ENCODE measurements around the gene ADORA1.

ADORA1 gene

GRCh38 chr1:203172184-203173010 is 44.9 kb downstream of the ADORA1 start:
- DNase-seq (ENCODE audit: low read depth, low spot score) = no peak
- Histone ChIP-seq H3K9me3 (ENCODE audit: low read depth, low read length) (no peaks in the 10 kb centered on the region), H3K36me3 (ENCODE audit: insufficient read depth, low read length) (no peaks in the 10 kb centered on the region), H3K9ac (ENCODE audit: insufficient read length) (no peak overlapping the region), H3K4me3 (no peak overlapping the region), H3K27ac (no peak overlapping the region)
- no peak for TF ChIP-seq FOXP2 (optimal IDR thresholded peaks at IDR 0.05; ENCODE audit: control extremely low read depth, extremely low read length, insufficient read depth)

GRCh38 chr1:203173011-203173555 is 45.6 kb downstream of the ADORA1 start:
- H3K9ac ChIP-seq (ENCODE audit: insufficient read length) = no peak overlapping the region
- H3K27ac ChIP-seq = no peak overlapping the region
- TF ChIP-seq FOXP2 (optimal IDR thresholded peaks at IDR 0.05; ENCODE audit: control extremely low read depth, extremely low read length, insufficient read depth) (no peak), POLR2AphosphoS5 (IDR thresholded peaks at IDR 0.05; ENCODE audit: borderline replicate concordance, low read depth, low read length) (no peak)
- no peak overlapping the region for H3K4me3 ChIP-seq
- H3K9me3 ChIP-seq (ENCODE audit: low read depth, low read length) = no peaks in the 10 kb centered on the region
- no peaks in the 10 kb centered on the region for H3K36me3 ChIP-seq (ENCODE audit: insufficient read depth, low read length)
- no peak for DNase-seq (ENCODE audit: low read depth, low spot score)

GRCh38 chr1:203173566-203173965 is 46.0 kb downstream of the ADORA1 start:
- no peaks in the 10 kb centered on the region for H3K9me3 ChIP-seq (ENCODE audit: low read depth, low read length)
- no peak for TF ChIP-seq POLR2AphosphoS5 (IDR thresholded peaks at IDR 0.05; ENCODE audit: borderline replicate concordance, low read depth, low read length)
- no peak for TF ChIP-seq EZH2 (IDR thresholded peaks at IDR 0.05)
- no peak for TF ChIP-seq FOXP2 (optimal IDR thresholded peaks at IDR 0.05; ENCODE audit: control extremely low read depth, extremely low read length, insufficient read depth)
- no peak for DNase-seq (ENCODE audit: low read depth, low spot score)
- no peak overlapping the region for H3K4me3 ChIP-seq
- H3K9ac ChIP-seq (ENCODE audit: insufficient read length) = no peak overlapping the region
- H3K27ac ChIP-seq = no peak overlapping the region
- H3K36me3 ChIP-seq (ENCODE audit: insufficient read depth, low read length) = no peaks in the 10 kb centered on the region

- H3K27ac ChIP-seq = no peak overlapping the region
- no peak for DNase-seq (ENCODE audit: low read depth, low spot score)
- no peak overlapping the region for H3K9ac ChIP-seq (ENCODE audit: insufficient read length)
- no peaks in the 10 kb centered on the region for H3K36me3 ChIP-seq (ENCODE audit: insufficient read depth, low read length)
- H3K4me3 ChIP-seq = no peak overlapping the region
- H3K9me3 ChIP-seq (ENCODE audit: low read depth, low read length) = no peaks in the 10 kb centered on the region
- no peak for TF ChIP-seq FOXP2 (optimal IDR thresholded peaks at IDR 0.05; ENCODE audit: control extremely low read depth, extremely low read length, insufficient read depth)
- TF ChIP-seq POLR2AphosphoS5 (IDR thresholded peaks at IDR 0.05; ENCODE audit: borderline replicate concordance, low read depth, low read length) = no peak
Measured at GRCh38 chr1:203174324-203174985, 46.9 kb downstream of the ADORA1 start.

- no peak within 1 kb of the TSS for H3K27ac ChIP-seq
- no peak for TF ChIP-seq POLR2AphosphoS5 (IDR thresholded peaks at IDR 0.05; ENCODE audit: borderline replicate concordance, low read depth, low read length)
- no peak for TF ChIP-seq FOXP2 (optimal IDR thresholded peaks at IDR 0.05; ENCODE audit: control extremely low read depth, extremely low read length, insufficient read depth)
- TF ChIP-seq EZH2 (IDR thresholded peaks at IDR 0.05) = no peak
- no peaks in the 10 kb centered on the region for H3K9me3 ChIP-seq (ENCODE audit: low read depth, low read length)
- no peak within 1 kb of the TSS for H3K9ac ChIP-seq (ENCODE audit: insufficient read length)
- DNase-seq (ENCODE audit: low read depth, low spot score) = no peak
- no peak within 1 kb of the TSS for H3K4me3 ChIP-seq
- no peaks in the 10 kb centered on the region for H3K36me3 ChIP-seq (ENCODE audit: insufficient read depth, low read length)
Measured at GRCh38 chr1:203175237-203175826, 47.8 kb downstream of the ADORA1 start, which contains the start of gene MYBPH. Gene MYBPH (minus strand): TSS chr1:203175826. CDS start chr1:203175755, 71 bp downstream.

- TF ChIP-seq EZH2 (IDR thresholded peaks at IDR 0.05) = no peak
- no peak for TF ChIP-seq POLR2AphosphoS5 (IDR thresholded peaks at IDR 0.05; ENCODE audit: borderline replicate concordance, low read depth, low read length)
- TF ChIP-seq FOXP2 (optimal IDR thresholded peaks at IDR 0.05; ENCODE audit: control extremely low read depth, extremely low read length, insufficient read depth) = no peak
- DNase-seq (ENCODE audit: low read depth, low spot score) = no peak
- Histone ChIP-seq H3K9ac (ENCODE audit: insufficient read length) (no peak overlapping the region), H3K9me3 (ENCODE audit: low read depth, low read length) (no peaks in the 10 kb centered on the region), H3K27ac (no peak overlapping the region), H3K36me3 (ENCODE audit: insufficient read depth, low read length) (no peaks in the 10 kb centered on the region), H3K4me3 (no peak overlapping the region)
Measured at GRCh38 chr1:203175827-203176241, 48.3 kb downstream of the ADORA1 start.

- Histone ChIP-seq H3K36me3 (ENCODE audit: insufficient read depth, low read length) (no peaks in the 10 kb centered on the region), H3K9me3 (ENCODE audit: low read depth, low read length) (no peaks in the 10 kb centered on the region), H3K9ac (ENCODE audit: insufficient read length) (no peak overlapping the region), H3K4me3 (no peak overlapping the region), H3K27ac (no peak overlapping the region)
- no peak for TF ChIP-seq EZH2 (IDR thresholded peaks at IDR 0.05)
- TF ChIP-seq POLR2AphosphoS5 (IDR thresholded peaks at IDR 0.05; ENCODE audit: borderline replicate concordance, low read depth, low read length) = no peak
- TF ChIP-seq FOXP2 (optimal IDR thresholded peaks at IDR 0.05; ENCODE audit: control extremely low read depth, extremely low read length, insufficient read depth) = no peak
- DNase-seq (ENCODE audit: low read depth, low spot score) = no peak
Measured at GRCh38 chr1:203176273-203177035, 48.9 kb downstream of the ADORA1 start.

- Histone ChIP-seq H3K4me3 (no peak overlapping the region), H3K36me3 (ENCODE audit: insufficient read depth, low read length) (no peaks in the 10 kb centered on the region), H3K9ac (ENCODE audit: insufficient read length) (no peak overlapping the region), H3K27ac (no peak overlapping the region), H3K9me3 (ENCODE audit: low read depth, low read length) (no peaks in the 10 kb centered on the region)
- TF ChIP-seq POLR2AphosphoS5 (IDR thresholded peaks at IDR 0.05; ENCODE audit: borderline replicate concordance, low read depth, low read length) (no peak), FOXP2 (optimal IDR thresholded peaks at IDR 0.05; ENCODE audit: control extremely low read depth, extremely low read length, insufficient read depth) (no peak), EZH2 (IDR thresholded peaks at IDR 0.05) (no peak)
- no peak for DNase-seq (ENCODE audit: low read depth, low spot score)
Measured at GRCh38 chr1:203177036-203177405, 49.5 kb downstream of the ADORA1 start.
